Right ventricle myocardium superior (tissue), 1 donor: ENCODE results near the gene TBCK. TPM values are rescaled to one million over a fixed set of nuclear protein-coding genes. Genes with fewer than 3 reads are reported as not detected.

ENCODE experiments used
- ATAC-seq: fragments of 200-7000 bp; cut with Tn5 transposase; one replicate; pipeline ENCODE4 v1.9.1; 2020; ENCODE audit warnings: mild to moderate bottlenecking; ENCODE audit not compliant: poor library complexity
- DNase-seq: peaks from one replicate; pipeline ENCODE4 v3.0.0-alpha.2; 2020
- intact Hi-C: fragments of 100-400 bp; cut with DNase I; formaldehyde crosslinking; loops from one replicate; pipeline ENCODE4 v1.11.2; 2022
- total RNA-seq: library from RNA; stranded (reverse); fragmentation: NEBNext Ultra II Directional; extraction: Animal tissue kit (Norgen Biotek cat#: 25700); gene quantifications from one replicate; pipeline ENCODE4 v1.2.1, GENCODE V29; 2021
- donor health status: DM: no; HTN: yes; CAD: no; lungs with severe emphysema.

The TBCK gene
- total RNA-seq, 1 donor from 2014 or later: 17.0 TPM

- ATAC-seq (no peak), DNase-seq (no peak)
- intact Hi-C loops: no loop called here
Measured at GRCh38 chr4:106035204-106035603, 280.8 kb downstream of the TBCK start.

GRCh38 chr4:106034751-106035150 lies 281.3 kb downstream of the TBCK start:
- intact Hi-C loops: no loop called here
- DNase-seq (no peak), ATAC-seq (no peak)

GRCh38 chr4:106034220-106034619 lies 281.8 kb downstream of the TBCK start:
- DNase-seq (no peak), ATAC-seq (no peak)
- intact Hi-C loops: no loop called here

- ATAC-seq (no peak), DNase-seq (no peak)
- intact Hi-C loops: no loop called here
Measured at GRCh38 chr4:106033469-106033868, 282.5 kb downstream of the TBCK start.

- DNase-seq: no peak
- no peak for ATAC-seq
Measured at GRCh38 chr4:106032851-106033286, 283.1 kb downstream of the TBCK start.

GRCh38 chr4:106022454-106022853 lies 293.6 kb downstream of the TBCK start:
- intact Hi-C loops: no loop called here
- ATAC-seq: peak; percentile 41
- DNase-seq: no peak

More at GRCh38 chr4:106032851-106033286, 283.1 kb downstream of the TBCK start:
- intact Hi-C loops: no loop called here

GRCh38 chr4:106021737-106022410 lies 294.1 kb downstream of the TBCK start:
- peak; percentile 77 for ATAC-seq
- DNase-seq: no peak
- intact Hi-C loops: no loop called here

- intact Hi-C loops: no loop called here
- DNase-seq (no peak), ATAC-seq (no peak)
Measured at GRCh38 chr4:106019771-106020170, 296.2 kb downstream of the TBCK start.

GRCh38 chr4:106017975-106018374 lies 298.0 kb downstream of the TBCK start:
- no peak for ATAC-seq
- DNase-seq: no peak
- intact Hi-C loops: no loop called here

GRCh38 chr4:106011387-106011786 lies 304.6 kb downstream of the TBCK start:
- intact Hi-C loops: no loop called here
- DNase-seq (no peak), ATAC-seq (no peak)

- no peak for ATAC-seq
- intact Hi-C loops: no loop called here
- DNase-seq: no peak
Measured at GRCh38 chr4:106010761-106011160, 305.2 kb downstream of the TBCK start.

GRCh38 chr4:106002994-106003393 lies 313.0 kb downstream of the TBCK start:
- no peak for DNase-seq
- ATAC-seq: no peak
- intact Hi-C loops: no loop called here

GRCh38 chr4:105998171-105999063 lies 317.6 kb downstream of the TBCK start:
- no peak for ATAC-seq
- no peak for DNase-seq
- intact Hi-C loops: no loop called here

GRCh38 chr4:105996845-105997244 lies 319.2 kb downstream of the TBCK start:
- ATAC-seq (no peak), DNase-seq (no peak)
- intact Hi-C loops: no loop called here

- intact Hi-C loops: no loop called here
Measured at GRCh38 chr4:105994841-105995501, 321.0 kb downstream of the TBCK start.

GRCh38 chr4:105994061-105994460 lies 321.9 kb downstream of the TBCK start:
- no peak for DNase-seq
- intact Hi-C loops: no loop called here
- no peak for ATAC-seq

More at GRCh38 chr4:105994841-105995501, 321.0 kb downstream of the TBCK start:
- DNase-seq (no peak), ATAC-seq (no peak)

GRCh38 chr4:105992641-105993305 lies 323.2 kb downstream of the TBCK start:
- ATAC-seq: no peak
- DNase-seq: no peak
- intact Hi-C loops: no loop called here

GRCh38 chr4:105991726-105992125 lies 324.3 kb downstream of the TBCK start:
- intact Hi-C loops: no loop called here
- DNase-seq (no peak), ATAC-seq (no peak)
